Endothelial cell of umbilical vein (primary cell): ENCODE data around the gene PSMA4. TPM values are rescaled to one million over a fixed set of nuclear protein-coding genes. Genes with fewer than 3 reads are reported as not detected.

Source experiments
- BruUV-seq: library from RNA; stranded (reverse); fragments of 400-500 nt; replicated peaks from 2 replicates; lab custom pipeline; 2021; lab: Mats Ljungman, UMichigan
- CTCF ChIA-PET: fragments of 300-600, 350-600 bp; sonication (Branson Sonifier 250); formaldehyde crosslinking; loops from one replicate; lab custom pipeline; 2021; ENCODE audit warnings: antibody characterized with exemption, inconsistent platforms; lab: Charles Lee
- POLR2A ChIA-PET: fragments of 300-600, 350-600 bp; sonication (Branson Sonifier 250); formaldehyde crosslinking; loops from one replicate; lab custom pipeline; 2021; ENCODE audit warnings: antibody characterized with exemption, inconsistent platforms; lab: Charles Lee
- DNase-seq: peaks from one replicate; pipeline ENCODE4 v3.0.0-alpha.2; 2011; ENCODE audit warnings: low read depth, low spot score
- FAIRE-seq: peaks from 2 replicates; lab custom pipeline; 2011; peaks lifted over from hg19 to GRCh38; lab: Jason Lieb, UNC
- H2AFZ ChIP-seq: 2 replicates; pipeline ENCODE4 v1.6.0; 2012; ENCODE audit warnings: low read depth, low read length, control low read depth, inconsistent platforms
- H3K27ac ChIP-seq: 2 replicates; pipeline ENCODE4 v1.5.1; 2011; ENCODE audit warnings: low read depth, mild to moderate bottlenecking, control low read depth, low read length, moderate library complexity; ENCODE audit not compliant: insufficient read depth
- H3K27me3 ChIP-seq, 2 experiments: 2 replicates each; pipeline versions ENCODE4 v1.6.0 to v1.6.1; 2011; ENCODE audit warnings: low read length in 2 of 2, mixed read lengths in 1 of 2; ENCODE audit not compliant: control insufficient read depth in 2 of 2, insufficient read depth in 2 of 2
- H3K36me3 ChIP-seq, 2 experiments: 2 replicates in 1 of 2; 3 replicates in 1 of 2; pipeline ENCODE4 v1.5.1; 2011; ENCODE audit warnings: low read length in 2 of 2, mild to moderate bottlenecking in 1 of 2, moderate library complexity in 1 of 2; ENCODE audit not compliant: control insufficient read depth in 2 of 2, insufficient read depth in 2 of 2; ENCODE audit errors: extremely low read depth in 1 of 2
- H3K4me1 ChIP-seq: 3 replicates; pipeline ENCODE4 v1.5.1; 2011; ENCODE audit warnings: mild to moderate bottlenecking, low read length; ENCODE audit not compliant: control insufficient read depth, insufficient read depth; ENCODE audit errors: extremely low read depth
- H3K4me2 ChIP-seq: 2 replicates; pipeline ENCODE4 v1.6.1; 2011; ENCODE audit warnings: low read length, control low read depth, mixed read lengths; ENCODE audit not compliant: insufficient read depth
- H3K4me3 ChIP-seq, 3 experiments: fragments of 200-600 bp in 1 of 3; sonication (generic), shearing (Covaris generic) in 1 of 3; replicated peaks in 1 of 3; 2 replicates each; pipeline ENCODE4 v1.5.1; 2011 to 2016; ENCODE audit warnings: control low read depth in 3 of 3, low read length in 3 of 3, mild to moderate bottlenecking in 2 of 3, inconsistent platforms in 1 of 3, low read depth in 1 of 3, moderate library complexity in 1 of 3; ENCODE audit not compliant: insufficient read depth in 1 of 3
- H3K79me2 ChIP-seq: 2 replicates; pipeline ENCODE4 v1.6.0; 2012; ENCODE audit warnings: low read length, inconsistent platforms; ENCODE audit not compliant: control insufficient read depth, insufficient read depth
- H3K9ac ChIP-seq: replicated peaks from 2 replicates; pipeline ENCODE3; 2011; ENCODE audit warnings: low read length, control low read depth; ENCODE audit not compliant: insufficient read depth; ENCODE audit errors: extremely low read depth
- H3K9me1 ChIP-seq: replicated peaks from 3 replicates; pipeline ENCODE4 v1.6.0; 2011; ENCODE audit warnings: mild to moderate bottlenecking, low read length; ENCODE audit not compliant: control insufficient read depth, insufficient read depth; ENCODE audit errors: extremely low read depth
- H3K9me3 ChIP-seq: replicated peaks from 2 replicates; pipeline ENCODE4 v1.5.1; 2012; ENCODE audit warnings: low read length, inconsistent platforms; ENCODE audit not compliant: control insufficient read depth, insufficient read depth
- H4K20me1 ChIP-seq: replicated peaks from 2 replicates; pipeline ENCODE3; 2011; ENCODE audit warnings: mild to moderate bottlenecking, low read length; ENCODE audit not compliant: control insufficient read depth, insufficient read depth; ENCODE audit errors: extremely low read depth
- EZH2 ChIP-seq: IDR thresholded peaks from 2 replicates; pipeline ENCODE4 v1.6.1; 2012; ENCODE audit warnings: borderline replicate concordance, low read depth, mild to moderate bottlenecking, moderate library complexity, low read length, inconsistent platforms; ENCODE audit not compliant: severe bottlenecking
- FOS ChIP-seq: IDR thresholded peaks from 2 replicates; pipeline ENCODE4 v1.6.1; 2011; ENCODE audit warnings: mild to moderate bottlenecking, low read length, moderate library complexity, borderline replicate concordance; ENCODE audit not compliant: insufficient read depth
- GATA2 ChIP-seq: IDR thresholded peaks from 2 replicates; pipeline ENCODE4 v1.7.0; 2011; ENCODE audit warnings: low read depth, mild to moderate bottlenecking, moderate library complexity, mixed read lengths, low read length; ENCODE audit not compliant: insufficient read length, insufficient read depth
- JUN ChIP-seq: IDR thresholded peaks from 2 replicates; pipeline ENCODE4 v1.6.1; 2011; ENCODE audit warnings: borderline replicate concordance, low read depth; ENCODE audit not compliant: insufficient read length, insufficient read depth
- MYC ChIP-seq: IDR thresholded peaks from one replicate; pipeline ENCODE4 v1.6.1; 2011; ENCODE audit warnings: mild to moderate bottlenecking, low read depth, low read length
- POLR2A ChIP-seq: IDR thresholded peaks from 2 replicates; pipeline ENCODE4 v1.6.1; 2012; ENCODE audit warnings: low read depth, mild to moderate bottlenecking, control low read depth, low read length
- POLR2AphosphoS5 ChIP-seq: IDR thresholded peaks from 2 replicates; pipeline ENCODE4 v1.6.1; 2012; ENCODE audit warnings: low read depth, mild to moderate bottlenecking, control low read depth, low read length, moderate library complexity; ENCODE audit not compliant: insufficient read depth
- dilution Hi-C: fragments of 300-500 bp; cut with MboI; formaldehyde crosslinking; loops from one replicate; pipeline ENCODE4 v1.15.0; 2019; ENCODE audit warnings: low sequenced_read_pairs; ENCODE audit not compliant: extremely low pct_ligation_motif_present
- intact Hi-C: fragments of 100-400 bp; cut with micrococcal nuclease; formaldehyde crosslinking; loops from one replicate; pipeline ENCODE4 v1.10.0; 2022
- polyA plus RNA-seq, 4 experiments: library from polyadenylated mRNA; depleted of rRNA in 3 of 4; stranded (reverse) in 3 of 4; unstranded in 1 of 4; fragments of >200 nt; gene quantifications; 2 replicates each; pipeline versions ENCODE4 v1.2.1 to v1.2.3, GENCODE V29; 2011 to 2012; ENCODE audit warnings: missing spikeins in 1 of 4
- total RNA-seq: library from RNA; stranded (reverse); gene quantifications from 2 replicates; pipeline ENCODE4 v1.2.3, GENCODE V29; 2021
- TF ChIP-seq, protein P1 (sequence below), 2 donors: IDR thresholded peaks; 1 replicate in 1 of 2; 2 replicates in 1 of 2; pipeline ENCODE4 v1.5.1; 2011; ENCODE audit warnings: low read length in 2 of 2, mild to moderate bottlenecking in 2 of 2, moderate library complexity in 2 of 2, control low read depth in 1 of 2, inconsistent platforms in 1 of 2, low read depth in 1 of 2; ENCODE audit not compliant: insufficient read depth in 1 of 2; ENCODE audit errors: extremely low read depth in 1 of 2
- TF ChIP-seq, protein P2 (sequence below): IDR thresholded peaks from 2 replicates; pipeline ENCODE4 v1.6.1; 2011; ENCODE audit not compliant: insufficient read depth, insufficient read length

The PSMA4 gene
- total and polyA plus RNA-seq, 2 donors (not counting 3 experiments of a cell fraction or from before 2014, with no cell fraction given): 250 to 279 TPM

DNA sequence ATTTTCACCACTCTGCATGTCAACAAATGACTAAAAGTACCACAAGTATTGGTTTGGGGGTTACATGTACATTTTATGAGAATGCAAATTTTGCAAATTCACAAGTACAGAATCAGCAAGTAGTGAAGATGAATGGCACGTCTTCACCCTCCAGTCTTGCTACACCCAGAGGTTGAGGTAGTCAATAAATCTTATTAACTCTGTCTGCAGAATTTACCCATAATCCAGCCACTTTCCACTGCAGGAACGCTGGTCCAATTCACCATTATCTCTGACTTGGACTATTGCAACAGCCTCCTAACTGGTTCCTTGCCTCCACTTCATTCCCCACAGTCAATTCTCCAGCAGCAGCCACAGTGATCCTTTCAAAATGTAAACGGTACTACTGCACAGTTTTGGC lies 10.6 kb downstream of the PSMA4 start:
- ChIA-PET CTCF (no interaction called here), POLR2A (no interaction called here)
- no peak overlapping the region for H3K4me2 ChIP-seq
- no peak overlapping the region for H3K9ac ChIP-seq
- no peaks in the 10 kb centered on the region for H3K9me3 ChIP-seq
- dilution Hi-C loops: no loop called here
- no peaks in the 10 kb centered on the region for H4K20me1 ChIP-seq
- DNase-seq (no peak), FAIRE-seq (no peak)
- no peak for TF ChIP-seq JUN
- TF ChIP-seq POLR2A: no peak
- TF ChIP-seq GATA2: no peak
- no peak for TF ChIP-seq FOS
- no peak for TF ChIP-seq MYC
- no peak for TF ChIP-seq EZH2
- TF ChIP-seq, protein P1, sequence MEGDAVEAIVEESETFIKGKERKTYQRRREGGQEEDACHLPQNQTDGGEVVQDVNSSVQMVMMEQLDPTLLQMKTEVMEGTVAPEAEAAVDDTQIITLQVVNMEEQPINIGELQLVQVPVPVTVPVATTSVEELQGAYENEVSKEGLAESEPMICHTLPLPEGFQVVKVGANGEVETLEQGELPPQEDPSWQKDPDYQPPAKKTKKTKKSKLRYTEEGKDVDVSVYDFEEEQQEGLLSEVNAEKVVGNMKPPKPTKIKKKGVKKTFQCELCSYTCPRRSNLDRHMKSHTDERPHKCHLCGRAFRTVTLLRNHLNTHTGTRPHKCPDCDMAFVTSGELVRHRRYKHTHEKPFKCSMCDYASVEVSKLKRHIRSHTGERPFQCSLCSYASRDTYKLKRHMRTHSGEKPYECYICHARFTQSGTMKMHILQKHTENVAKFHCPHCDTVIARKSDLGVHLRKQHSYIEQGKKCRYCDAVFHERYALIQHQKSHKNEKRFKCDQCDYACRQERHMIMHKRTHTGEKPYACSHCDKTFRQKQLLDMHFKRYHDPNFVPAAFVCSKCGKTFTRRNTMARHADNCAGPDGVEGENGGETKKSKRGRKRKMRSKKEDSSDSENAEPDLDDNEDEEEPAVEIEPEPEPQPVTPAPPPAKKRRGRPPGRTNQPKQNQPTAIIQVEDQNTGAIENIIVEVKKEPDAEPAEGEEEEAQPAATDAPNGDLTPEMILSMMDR (IDR thresholded peaks at IDR 0.05; ENCODE audit: extremely low read depth in 1 of 2, insufficient read depth in 1 of 2, low read depth in 1 of 2, low read length in 2 of 2): no peak
- no peak for TF ChIP-seq POLR2AphosphoS5
- TF ChIP-seq, protein P2, sequence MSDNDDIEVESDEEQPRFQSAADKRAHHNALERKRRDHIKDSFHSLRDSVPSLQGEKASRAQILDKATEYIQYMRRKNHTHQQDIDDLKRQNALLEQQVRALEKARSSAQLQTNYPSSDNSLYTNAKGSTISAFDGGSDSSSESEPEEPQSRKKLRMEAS: no peak
- H2AFZ ChIP-seq: no peak overlapping the region
- intact Hi-C loops: no loop called here
- no peaks in the 10 kb centered on the region for H3K27me3 ChIP-seq
- H3K9me1 ChIP-seq: no peaks in the 10 kb centered on the region
- no peaks in the 10 kb centered on the region for H3K79me2 ChIP-seq
- peaks cover 16 to 19% of the 10 kb centered on the region in 2 experiments for H3K36me3 ChIP-seq
- H3K4me3 ChIP-seq: no peak overlapping the region
- no peak overlapping the region for H3K27ac ChIP-seq
- no peaks in the 10 kb centered on the region for H3K4me1 ChIP-seq
- BruUV-seq: no TSS peak
